Subcutaneous adipose tissue (tissue), 4 donors: ENCODE results near the gene ASMTL. TPM values are rescaled to one million over a fixed set of nuclear protein-coding genes. Genes with fewer than 3 reads are reported as not detected.

ENCODE experiments used
- total RNA-seq, 4 donors: library from RNA; depleted of rRNA; stranded (reverse); fragments of >200 nt; gene quantifications; one replicate each; pipeline ENCODE4 v1.1.0, GENCODE V29; 2016
- TF ChIP-seq, protein P1 (sequence below): fragments of 450-650 bp; IDR thresholded peaks from one replicate; pipeline ENCODE4 v1.5.1; 2016; ENCODE audit warnings: low read depth, mild to moderate bottlenecking, control low read depth, antibody characterized with exemption, moderate library complexity

ASMTL gene
- total RNA-seq, 4 donors from 2014 or later, result 13.4 to 31.5 (median 24.5) TPM

DNA sequence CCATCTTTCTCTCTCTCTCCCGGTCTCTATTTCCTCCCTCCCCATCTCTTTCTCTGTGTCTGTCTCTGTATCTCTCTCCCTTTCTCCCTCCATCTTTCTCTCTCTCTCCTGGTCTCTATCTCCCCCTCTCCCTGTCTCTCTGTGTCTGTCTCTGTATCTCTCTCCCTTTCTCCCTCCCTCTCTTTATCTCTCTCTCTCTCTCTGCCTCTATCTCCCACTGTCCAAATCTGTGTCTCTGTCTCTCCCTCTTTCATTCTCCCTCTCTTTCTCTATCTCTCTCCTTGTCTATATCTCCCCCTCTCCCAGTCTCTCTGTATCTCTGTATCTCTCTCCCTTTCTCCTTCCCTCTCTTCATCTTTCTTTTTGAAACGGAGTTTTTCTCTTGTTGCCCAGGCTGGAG is 92.5 kb downstream of the ASMTL start:
- TF ChIP-seq, protein P1, sequence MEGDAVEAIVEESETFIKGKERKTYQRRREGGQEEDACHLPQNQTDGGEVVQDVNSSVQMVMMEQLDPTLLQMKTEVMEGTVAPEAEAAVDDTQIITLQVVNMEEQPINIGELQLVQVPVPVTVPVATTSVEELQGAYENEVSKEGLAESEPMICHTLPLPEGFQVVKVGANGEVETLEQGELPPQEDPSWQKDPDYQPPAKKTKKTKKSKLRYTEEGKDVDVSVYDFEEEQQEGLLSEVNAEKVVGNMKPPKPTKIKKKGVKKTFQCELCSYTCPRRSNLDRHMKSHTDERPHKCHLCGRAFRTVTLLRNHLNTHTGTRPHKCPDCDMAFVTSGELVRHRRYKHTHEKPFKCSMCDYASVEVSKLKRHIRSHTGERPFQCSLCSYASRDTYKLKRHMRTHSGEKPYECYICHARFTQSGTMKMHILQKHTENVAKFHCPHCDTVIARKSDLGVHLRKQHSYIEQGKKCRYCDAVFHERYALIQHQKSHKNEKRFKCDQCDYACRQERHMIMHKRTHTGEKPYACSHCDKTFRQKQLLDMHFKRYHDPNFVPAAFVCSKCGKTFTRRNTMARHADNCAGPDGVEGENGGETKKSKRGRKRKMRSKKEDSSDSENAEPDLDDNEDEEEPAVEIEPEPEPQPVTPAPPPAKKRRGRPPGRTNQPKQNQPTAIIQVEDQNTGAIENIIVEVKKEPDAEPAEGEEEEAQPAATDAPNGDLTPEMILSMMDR, result no peak

DNA sequence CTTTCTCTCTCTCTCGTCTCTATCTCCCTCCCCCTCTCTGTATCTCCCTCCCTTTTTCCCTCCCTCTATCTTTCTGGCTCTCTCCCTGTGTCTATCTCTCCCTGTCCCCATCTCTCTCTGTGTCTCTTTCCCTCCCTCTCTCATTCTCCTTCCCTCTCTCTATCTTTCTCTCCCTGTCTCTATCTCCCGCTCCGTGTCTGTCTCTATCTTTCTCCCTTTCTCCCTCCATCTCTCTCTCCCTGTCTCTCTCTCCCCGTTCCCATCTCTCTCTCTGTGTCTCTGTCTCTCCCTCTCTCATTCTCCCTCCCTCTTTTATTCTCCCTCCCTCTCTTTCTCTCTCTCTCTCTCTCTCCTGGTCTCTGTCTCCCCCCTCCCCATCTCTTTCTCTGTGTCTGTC is 93.2 kb downstream of the ASMTL start:
- TF ChIP-seq, protein P1, result no peak

DNA sequence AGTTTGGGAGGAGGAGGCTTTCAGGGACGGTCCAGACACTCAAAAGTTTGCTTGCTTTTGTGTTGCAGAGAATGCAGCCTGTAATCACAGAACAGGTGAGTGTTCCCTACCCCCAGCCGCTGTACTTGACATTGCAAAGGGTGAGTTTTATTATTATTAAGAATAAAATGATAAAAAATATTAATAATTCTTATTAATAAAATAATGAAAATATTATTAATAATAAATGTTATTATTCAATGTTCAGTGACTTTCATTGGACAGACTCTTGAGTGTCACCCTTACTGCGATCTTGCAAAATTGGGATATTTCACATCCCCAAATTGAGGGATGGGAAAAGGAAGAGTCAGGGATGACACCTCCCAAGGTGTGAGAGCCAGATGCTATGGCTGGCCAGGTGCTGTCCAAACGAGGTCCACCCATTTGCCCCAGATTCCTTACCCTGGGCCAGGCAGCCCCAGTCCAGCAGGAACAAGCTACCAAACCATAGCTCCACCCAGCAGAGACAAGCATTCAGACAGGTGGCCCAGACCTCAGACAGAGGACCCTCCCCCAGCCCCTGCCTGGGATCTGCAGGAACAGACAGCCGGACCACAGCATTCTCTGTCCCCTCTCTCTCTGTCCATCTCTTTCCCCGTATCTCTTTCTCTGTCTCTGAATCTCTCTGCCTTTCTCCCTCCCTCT is 93.8 kb downstream of the ASMTL start:
- TF ChIP-seq, protein P1, result no peak

DNA sequence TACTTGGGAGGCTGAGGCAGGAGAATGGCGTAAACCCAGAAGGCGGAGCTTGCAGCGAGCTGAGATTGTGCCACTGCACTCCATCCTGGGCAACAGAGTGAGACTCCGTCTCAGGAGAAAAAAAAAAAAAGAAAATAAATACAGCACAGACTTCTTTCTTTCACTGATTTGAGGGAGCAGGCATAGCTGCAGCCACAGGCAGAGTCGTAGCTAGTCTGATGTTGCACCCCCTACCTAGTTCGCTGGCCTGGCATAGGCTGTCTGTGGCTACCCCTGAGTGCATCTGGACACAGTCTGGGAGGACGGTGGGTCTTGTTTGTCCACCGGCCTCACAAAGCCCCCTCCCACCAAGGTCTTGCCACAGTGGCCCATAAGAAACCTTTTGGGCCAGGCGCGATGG is 94.7 kb downstream of the ASMTL start:
- TF ChIP-seq, protein P1, result no peak

DNA sequence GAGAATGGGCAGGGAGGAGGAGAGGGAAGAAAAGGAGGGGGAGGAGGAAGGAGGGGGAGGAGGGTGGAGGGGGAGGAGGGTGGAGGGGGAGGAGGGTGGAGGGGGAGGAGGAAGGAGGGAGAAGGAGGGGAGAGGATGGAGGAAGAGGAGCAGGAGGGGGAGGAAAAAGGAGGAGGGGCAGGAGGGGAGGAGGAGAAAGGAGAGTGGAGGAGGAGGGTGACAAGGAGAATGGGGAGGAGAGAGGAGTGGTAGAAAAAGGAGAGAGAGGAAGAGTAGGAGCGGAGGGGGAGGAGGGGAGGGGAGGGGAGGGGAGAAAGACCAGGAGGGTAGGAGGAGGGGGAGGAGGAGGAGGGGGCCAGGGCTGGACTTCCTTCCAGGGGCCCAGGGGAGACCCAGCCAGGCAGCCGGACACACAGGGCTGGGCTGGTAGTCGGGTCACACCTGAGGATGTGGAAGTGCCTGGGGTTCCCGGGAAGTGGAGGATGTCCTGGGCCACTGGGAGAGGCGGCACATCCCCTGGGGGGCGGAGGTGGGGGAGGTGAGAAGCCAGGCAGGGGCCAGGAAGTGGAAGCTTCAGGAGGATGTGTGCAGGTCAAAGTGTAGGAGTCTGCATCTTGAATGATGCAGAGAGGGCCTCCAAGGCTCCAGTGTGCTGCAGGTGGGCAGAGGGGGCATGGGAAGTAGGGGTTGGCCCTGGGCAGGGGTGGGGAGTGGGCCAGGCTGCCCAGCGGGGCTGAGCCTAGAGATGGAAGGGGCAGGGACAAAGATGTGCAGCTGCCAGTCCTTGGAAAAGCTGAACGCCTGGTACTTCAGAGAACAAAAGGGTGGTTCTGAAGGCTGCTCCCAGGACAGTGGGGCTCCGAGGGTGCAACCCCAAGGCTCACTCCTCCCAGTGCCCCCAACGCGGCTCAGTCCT is 97.3 kb downstream of the ASMTL start:
- TF ChIP-seq, protein P1, result no peak

DNA sequence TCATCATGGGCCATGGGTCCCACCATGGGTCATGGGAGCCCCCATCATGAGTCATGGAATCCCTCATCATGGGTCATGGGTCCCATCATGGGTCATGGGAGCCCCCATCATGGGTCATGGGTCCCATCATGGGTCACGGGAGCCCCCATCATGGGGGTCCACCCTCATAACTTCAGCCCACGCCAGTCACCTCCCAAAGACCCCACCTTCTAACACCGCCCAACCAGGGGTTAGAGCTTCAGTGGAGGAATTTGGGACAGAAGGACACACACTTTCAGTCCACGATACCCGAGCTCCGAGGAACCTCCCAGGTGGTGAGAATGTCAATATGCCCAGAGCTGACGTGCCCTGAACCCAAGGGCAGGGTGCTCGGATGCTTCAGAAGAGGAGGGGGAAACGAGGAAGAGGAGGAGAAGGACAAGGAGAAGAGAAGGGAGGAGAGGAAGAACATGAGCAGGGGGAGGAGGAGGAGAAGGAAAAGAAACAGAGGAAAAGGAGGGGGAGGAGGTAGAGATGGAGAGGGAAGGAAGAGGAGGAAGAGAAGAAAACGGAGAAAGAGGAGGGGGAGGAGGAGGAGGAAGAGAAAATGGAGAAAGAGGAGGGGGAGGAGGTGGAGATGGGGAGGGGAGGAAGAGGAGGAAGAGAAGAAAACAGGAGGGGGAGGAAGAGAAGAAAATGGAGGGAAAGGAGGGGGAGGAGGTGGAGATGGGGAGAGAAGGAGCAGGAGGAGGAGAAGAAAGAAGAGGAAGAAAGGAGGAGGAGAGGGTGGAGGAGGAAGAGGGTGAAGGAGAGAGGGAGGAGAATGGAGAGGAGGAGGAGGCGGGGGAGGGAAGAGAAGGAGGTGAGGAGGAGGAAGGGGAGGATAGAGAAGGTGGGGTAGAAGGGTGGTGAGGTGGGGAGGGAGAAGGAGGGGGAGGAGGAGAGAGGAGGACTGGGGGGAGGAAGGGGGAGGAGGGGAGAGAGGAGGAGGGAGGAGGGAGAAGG is 98.4 kb downstream of the ASMTL start:
- TF ChIP-seq, protein P1, result no peak

Other genes with a start within 250 kb of the ASMTL start
- 1 to 10 TPM in 1 of 4 donors, under 1 TPM in 1, not detected in 2; 0.22 to 1.5 TPM for gene CRLF2, start 240.3 kb downstream of the ASMTL start, total RNA-seq
- gene CSF2RA, start 184.1 kb downstream of the ASMTL start, total RNA-seq, result 100 to 1,000 TPM in 1 of 4 donors, 10 to 100 TPM in 2, 1 to 10 TPM in 1; 8.6 to 112 (median 62.7) TPM
- 10 to 100 TPM in 3 of 4 donors, 1 to 10 TPM in 1; 5.3 to 23.5 (median 13.2) TPM for gene IL3RA, start 116.1 kb downstream of the ASMTL start, total RNA-seq
- 100 to 1,000 TPM; 151 to 341 (median 252) TPM for gene SLC25A6, start 60.8 kb downstream of the ASMTL start, total RNA-seq
- gene P2RY8, start 84.3 kb upstream of the ASMTL start, total RNA-seq, result 1 to 10 TPM in 3 of 4 donors, under 1 TPM in 1; 0.98 to 7.1 (median 2.7) TPM
- 10 to 100 TPM; 16.1 to 49.4 (median 30.6) TPM for gene AKAP17A, start 138.7 kb upstream of the ASMTL start, total RNA-seq
- 1 to 10 TPM in 1 of 4 donors, not detected in 3; 1.1 TPM for gene ASMT, start 162.2 kb upstream of the ASMTL start, total RNA-seq